GM19025 (cell line): ENCODE measurements around the gene KDM4C.
"Not testable (repeated sequence)": the region's sequence is repeated elsewhere in the genome, so short reads cannot be mapped to it uniquely, and the experiment has no call there.

Experiments used
- ATAC-seq: cut with Tn5 transposase; IDR thresholded peaks from one replicate; pipeline ENCODE4 v1.9.1; 2021; ENCODE audit warnings: mild to moderate bottlenecking, low read depth, moderate library complexity; ENCODE audit not compliant: unreplicated experiment

KDM4C gene

DNA sequence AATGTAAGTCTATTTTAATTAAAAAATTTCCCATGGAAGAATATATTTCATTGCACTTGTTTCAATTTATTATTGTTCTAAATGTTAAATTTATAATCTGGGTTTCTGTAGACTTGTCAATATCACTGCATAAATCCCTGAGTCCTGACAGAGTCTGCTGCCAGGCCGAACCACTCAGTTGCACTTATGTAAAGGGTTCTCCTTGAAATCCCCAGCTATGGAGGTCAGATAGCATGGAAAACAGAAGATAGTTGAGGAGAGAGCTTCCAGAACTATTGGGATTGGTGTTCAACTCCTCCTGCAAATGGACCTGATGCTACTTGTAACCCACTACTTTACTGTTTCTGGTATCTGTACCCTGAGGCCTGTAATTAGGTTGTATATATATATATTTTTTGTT lies 37.2 kb downstream of the KDM4C start:
- no peak for ATAC-seq

DNA sequence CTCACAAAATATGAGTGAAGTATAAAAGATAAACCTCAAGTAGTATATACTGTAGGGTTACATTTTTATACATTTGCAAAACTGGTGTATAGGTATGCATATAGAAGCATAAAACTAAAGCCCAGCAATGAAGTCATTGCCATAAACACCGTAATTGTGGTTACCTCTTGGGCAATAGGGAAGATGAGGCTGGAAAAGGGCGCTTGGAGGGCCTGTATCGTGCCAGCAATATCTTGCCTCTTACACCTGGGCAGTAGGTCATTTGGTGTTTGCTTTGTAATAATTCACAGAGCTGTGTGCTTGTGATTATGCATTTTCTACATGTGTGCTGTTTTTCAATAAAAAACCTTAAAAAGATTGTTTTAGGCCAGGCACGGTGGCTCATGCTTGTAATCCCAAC lies 45.2 kb downstream of the KDM4C start:
- no peak for ATAC-seq

DNA sequence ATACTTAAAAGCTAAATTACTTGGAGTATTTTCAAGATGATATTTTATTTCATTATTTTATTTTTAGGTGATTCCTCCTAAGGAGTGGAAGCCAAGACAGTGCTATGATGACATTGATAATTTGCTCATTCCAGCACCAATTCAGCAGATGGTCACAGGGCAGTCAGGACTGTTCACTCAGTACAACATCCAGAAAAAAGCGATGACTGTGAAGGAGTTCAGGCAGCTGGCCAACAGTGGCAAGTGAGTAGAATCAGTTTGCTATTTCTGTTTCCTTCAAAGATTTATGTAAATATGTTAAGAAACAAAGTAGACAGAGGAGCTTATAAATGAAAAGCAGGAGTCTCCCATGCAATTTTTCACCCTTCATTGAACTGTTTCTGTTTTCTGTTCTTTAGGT lies 47.8 kb downstream of the KDM4C start:
- ATAC-seq = no peak

DNA sequence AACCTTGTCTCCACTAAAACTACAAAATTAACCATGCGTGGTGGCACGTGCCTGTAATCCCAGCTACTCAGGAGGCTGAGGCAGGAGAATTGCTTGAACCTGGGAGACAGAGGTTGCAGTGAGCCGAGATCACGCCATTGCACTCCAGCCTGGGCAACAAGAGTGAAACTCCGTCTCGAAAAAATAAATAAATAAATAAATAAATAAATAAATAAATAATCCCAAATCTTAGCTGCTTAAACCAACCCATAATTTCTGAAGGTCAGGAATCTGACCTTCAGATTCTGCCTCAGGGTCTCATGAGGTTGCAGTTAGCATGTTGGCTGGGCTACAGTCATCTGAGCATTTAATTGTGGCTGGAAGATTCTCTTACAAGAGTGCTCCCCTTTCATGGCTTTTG lies 48.5 kb downstream of the KDM4C start:
- ATAC-seq = not testable (repeated sequence)

DNA sequence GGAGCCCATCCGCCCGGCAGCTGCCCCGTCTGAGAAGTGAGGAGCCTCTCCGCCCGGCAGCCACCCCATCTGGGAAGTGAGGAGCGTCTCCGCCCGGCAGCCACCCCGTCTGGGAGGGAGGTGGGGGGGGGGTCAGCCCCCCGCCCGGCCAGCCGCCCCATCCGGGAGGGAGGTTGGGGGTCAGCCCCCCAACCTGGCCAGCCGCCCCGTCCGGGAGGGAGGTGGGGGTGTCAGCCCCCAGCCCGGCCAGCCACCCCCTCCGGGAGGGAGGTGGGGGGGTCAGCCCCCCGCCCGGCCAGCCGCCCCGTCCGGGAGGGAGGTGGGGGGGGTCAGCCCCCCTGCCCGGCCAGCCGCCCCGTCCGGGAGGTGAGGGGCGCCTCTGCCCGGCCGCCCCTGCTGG lies 49.9 kb downstream of the KDM4C start:
- ATAC-seq = not testable (repeated sequence)

DNA sequence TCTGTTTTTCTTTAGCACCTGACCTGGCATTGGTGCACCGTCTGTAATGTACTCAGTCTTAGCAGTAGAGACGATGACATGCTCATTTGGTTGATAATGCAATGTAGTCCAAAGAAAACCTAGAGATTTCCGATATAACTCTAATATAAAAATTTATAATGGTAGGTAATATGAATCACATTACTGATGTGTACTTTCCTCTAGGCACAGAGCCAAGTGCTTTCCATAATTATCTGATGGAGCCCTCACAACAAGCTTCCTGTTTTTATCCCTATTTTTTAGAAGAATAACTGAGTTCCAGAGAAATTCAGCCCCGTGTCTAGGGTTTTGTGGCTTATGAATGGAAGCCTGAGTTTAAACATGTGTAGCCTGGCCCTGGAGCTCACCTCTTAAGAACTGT lies 53.7 kb downstream of the KDM4C start:
- no peak for ATAC-seq

DNA sequence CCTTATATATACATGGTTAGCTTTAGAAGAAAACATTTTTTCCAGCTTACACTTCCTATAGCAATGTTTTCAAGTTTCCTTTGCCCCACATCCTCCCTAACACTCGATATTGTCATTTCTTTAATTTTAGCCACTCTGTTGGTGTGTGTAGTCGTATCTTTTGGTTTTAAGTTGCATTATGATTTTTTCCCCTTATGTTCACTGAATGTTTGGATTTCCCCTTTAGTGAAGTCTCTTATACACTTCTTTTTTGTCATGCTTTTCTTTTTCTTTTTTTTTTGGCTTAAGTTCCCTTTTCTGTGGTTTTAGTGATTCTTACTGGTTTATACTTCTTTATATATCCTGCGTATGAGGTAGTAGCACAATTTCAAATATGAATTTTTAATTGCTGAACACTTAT lies 58.8 kb downstream of the KDM4C start:
- no peak for ATAC-seq

DNA sequence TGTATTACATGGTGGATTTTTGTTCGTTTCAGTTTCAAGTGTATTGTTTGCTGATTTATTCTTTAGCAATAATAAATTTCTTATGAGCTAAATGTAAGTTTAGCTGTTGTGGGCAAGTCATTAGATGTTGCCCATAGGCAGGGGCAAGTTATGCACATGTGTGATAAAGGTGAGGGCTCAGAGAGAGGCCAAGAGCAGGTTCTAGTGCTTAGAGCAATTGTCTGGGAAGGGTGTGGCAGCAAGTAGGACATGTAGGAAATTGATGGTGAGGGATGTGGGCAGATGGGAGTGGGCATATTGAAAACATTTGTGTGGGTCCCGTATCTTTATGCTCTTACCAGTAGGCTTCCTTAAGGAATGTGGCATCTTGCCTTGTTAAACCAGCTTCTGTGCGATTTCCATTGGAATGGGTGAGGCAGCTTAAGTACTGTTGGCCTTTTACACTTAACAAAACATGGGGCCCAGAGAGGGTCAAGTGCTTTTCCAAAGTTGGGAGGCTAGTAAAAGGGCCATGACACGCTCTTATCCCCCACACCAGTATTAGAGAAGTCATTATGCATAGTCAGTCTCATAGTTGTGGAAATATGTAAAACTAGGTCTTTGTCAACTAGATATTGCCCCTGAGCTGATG lies 60.6 kb downstream of the KDM4C start:
- ATAC-seq = no peak

DNA sequence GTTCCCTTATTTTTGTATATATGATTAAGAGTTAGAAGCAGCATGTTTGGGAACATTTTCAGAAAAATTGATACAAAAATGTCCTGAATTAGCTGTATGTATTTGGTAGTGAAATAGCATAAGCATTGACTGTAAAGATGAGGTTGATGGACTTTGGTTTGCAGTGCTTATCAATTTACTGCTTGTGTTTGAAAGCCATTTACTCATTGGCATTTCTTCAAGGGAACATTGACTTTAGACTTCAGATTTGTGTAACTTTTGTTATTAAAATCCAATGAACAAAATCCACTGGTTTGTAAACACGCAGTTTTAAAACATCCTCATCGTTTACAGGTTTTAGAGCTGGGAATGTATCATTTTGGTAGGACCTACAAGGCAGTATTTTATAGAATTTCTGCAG lies 61.3 kb downstream of the KDM4C start:
- ATAC-seq = no peak

DNA sequence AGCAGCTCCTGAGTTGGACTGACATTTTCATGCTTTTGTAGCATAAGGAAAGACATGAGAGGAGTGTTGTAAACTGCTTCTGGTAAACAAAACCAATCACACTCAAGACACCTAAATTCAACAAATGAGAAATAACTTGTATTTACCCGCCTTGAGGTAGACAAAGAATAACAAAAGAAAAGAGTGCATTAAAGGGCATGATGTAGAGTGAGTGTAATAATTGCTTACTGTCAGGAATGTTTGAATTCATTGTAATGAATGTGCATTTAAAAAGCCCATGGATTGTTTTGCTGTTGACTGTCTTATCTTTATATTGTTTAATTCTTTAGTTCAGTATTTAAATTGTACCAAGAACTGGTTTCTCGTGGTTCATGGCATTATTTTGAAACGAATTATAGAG lies 61.8 kb downstream of the KDM4C start:
- no peak for ATAC-seq

DNA sequence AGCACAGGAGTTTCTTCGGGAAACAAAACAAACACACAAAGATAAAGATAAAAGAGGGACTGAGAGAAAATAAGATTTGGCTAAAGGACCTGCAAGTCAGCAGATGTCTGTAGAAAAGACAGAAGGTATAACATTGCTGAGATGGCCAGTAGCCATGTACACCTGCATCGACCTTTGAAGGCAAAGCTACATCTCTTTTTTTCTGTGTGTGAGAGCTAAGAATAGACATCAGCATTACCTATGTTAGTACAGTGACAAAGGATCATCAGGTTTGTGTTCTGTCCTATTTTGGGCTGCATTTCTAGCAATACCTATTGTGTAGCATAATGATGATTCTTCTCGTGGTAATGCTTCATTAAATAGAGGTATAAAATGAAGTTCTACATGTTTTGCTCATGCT lies 64.9 kb downstream of the KDM4C start:
- no peak for ATAC-seq

DNA sequence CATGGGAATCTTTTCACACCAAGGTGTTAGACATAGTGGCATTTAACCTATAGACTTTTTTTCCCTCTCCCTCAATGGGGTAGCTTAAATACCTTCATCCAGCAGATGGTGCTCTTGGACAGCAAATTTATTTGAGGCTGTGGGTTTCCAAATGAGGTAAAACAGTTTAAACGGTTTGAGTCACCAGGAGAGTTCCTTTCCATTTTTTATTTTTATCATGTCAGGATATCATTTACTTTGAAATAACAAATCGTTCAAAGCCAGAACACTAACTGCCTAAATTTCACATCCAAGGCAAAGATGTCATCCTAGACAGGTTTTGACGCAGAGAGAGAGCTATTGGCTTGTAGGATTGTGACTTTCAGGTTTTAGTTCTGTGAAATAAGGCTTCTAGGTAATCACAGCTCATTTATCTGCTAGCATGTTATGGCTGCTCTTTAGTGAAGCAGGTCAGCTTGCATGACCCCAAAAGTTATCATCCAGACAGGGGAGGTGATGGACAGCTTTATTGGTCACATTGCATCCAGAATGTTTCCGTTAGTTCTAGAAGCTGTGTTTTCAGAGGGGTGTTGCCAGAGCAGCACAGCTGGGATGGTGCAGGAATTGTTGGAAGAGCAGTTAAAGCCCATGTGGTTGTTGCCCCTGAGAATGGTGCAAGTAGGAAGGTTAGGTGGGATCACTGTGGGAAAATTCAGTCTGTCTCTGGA lies 69.8 kb downstream of the KDM4C start:
- ATAC-seq = no peak

DNA sequence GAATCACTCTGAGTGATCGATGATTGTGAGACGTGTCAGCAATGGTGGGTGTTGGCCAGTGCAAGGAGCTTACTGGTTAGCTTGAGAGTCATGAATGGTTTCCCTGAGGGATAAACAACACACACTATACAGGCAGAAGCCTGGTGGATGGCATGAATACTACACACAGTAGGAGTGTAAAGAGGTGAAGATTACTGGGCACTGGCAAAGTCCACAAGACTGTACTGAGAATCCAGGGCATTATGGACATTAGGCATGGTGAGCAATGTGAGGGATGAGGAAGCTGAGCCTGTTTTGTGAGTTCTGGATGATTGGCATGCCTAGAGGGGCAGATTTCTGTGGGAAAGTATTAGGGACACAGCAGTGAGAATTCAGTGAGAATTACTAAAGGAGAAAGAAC lies 71.3 kb downstream of the KDM4C start:
- ATAC-seq = no peak

DNA sequence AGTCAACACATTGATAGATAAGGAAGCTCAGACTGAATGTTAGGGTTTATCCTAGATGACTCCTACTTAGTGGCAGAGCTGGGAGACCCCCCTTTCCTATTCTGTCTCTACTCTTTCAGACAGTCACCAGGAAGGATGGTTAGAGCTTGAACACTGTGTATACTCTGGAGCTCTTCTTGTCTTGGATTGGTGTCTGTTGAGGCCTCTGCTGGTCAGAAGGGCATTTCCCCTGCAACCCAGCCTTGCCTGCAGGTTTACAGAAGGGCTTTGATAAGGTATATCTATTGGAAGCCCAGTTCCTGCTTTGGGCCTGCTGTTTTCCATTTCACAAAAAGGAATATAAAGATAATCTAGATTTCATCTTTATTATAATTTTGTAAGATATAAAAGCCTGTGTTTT lies 71.8 kb downstream of the KDM4C start:
- no peak for ATAC-seq

DNA sequence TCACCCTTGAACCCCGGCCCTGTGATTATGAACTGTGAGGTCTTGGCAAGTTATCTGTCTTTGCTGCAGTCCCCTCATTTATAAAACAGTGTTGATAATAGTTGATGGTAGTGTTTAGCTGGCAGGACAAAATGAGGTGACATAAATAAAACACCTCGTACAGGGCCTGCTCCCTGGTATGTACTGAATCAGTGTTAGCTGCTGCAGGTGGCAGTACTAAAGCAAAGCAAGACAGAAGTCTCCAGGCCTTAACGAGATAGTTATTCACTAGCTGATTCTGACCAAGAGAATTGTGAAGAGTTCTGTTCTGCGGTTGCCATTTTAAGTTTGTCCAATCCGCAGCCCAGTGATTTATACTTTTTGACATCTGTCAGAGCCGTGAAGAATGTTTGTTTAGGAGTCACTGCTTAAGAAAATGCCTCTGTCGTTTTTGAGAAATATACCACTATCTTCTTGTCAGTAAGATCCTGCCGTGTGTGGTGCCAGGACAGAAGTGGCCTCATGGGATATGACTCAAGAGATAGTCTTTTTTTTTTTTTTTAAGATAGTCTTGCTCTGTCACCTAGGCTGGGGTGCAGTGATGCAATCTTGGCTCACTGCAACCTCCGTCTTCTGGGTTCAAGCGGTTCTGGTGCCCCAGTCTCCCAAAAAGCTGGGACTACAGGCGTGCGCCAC lies 75.9 kb downstream of the KDM4C start:
- ATAC-seq = no peak

DNA sequence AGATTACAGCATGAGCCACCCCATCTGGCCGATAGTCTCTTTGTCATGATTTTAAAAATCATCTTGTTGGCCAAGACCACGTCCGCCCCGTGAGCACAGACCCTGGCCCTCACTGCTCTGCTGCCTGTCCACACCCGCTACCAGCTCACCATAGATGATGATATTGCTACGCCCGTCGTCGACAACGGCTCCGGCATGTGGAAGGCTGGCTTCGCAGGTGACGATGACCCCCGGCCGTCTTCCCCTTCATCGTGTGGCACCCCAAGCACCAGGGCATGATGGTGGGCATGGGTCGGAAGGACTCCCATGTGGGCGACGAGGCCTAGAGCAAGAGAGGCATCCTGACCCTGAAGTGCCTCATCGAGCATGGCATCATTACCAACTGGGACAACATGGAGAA lies 76.5 kb downstream of the KDM4C start:
- no peak for ATAC-seq

DNA sequence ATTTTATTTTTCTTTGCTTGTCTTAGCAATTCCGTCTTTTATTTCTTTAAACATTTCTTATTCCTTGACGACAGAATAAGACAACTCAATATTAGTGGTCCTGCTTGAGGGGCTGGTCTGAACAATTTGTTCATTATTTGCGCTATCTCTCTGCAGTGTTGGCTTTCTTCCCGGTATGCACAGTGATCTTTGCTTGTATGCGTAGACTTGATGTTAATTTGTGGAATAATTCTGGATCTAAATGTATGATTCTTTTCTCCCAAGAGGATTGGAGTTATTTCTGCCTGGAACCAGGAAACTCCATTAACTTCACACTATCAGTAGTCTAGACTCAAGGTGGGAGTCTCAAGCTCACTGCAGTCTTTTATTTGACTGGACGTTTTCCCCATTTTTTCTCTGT lies 80.4 kb downstream of the KDM4C start:
- no peak for ATAC-seq

DNA sequence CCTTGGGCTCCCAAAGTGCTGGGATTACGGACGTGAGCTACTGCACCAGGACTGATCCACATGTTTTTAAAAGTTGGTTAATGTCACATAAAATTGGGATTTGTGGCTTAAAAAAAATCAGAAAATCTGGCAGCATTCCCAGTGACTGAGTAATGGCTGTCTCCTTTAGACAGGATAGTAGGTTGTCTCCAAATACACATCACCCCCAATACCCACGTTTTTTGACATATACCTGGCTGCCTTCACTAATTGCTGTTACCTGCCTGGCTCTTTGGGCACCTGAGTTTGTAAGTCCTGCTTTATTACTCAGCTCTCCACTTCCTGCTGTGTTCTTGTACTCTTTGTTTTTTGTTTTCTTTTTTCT lies 84.8 kb downstream of the KDM4C start:
- no peak for ATAC-seq

DNA sequence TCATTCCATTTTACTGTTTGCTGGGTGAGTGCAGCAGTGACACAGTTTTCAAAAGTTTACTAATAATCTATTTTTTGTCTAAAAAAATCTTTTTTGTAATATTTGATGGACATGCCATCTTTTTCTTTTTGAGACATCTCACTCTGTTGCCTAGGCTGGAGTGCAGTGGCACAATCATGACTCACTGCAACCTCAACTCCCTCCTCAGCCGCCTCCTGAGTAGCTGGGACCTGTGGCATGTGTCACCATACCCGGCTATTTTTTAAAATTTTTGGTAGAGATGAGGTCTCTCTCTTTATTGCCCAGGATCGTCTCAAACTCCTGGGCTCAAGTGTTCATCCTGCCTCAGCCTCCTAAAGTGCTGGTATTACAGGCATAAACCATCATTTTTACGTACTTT lies 86.0 kb downstream of the KDM4C start:
- ATAC-seq = no peak

DNA sequence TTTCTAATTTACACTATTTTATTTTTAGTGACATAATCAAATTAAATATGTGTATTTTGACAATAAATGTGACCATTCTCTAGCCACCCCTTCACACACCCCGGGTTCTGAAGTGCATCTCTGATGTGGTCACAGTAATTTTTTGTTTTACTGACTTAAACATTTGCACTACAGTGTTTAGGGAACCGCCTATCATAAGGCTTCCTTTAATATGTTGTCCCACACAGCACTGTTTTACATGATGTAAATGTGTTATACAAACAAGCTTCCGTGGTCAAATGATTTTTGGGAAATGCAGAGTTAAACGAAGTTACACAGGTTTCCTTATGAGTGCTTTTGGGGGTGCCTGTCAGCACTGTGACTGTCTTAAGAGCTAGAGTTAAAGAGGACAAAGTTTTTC lies 86.5 kb downstream of the KDM4C start:
- no peak for ATAC-seq

DNA sequence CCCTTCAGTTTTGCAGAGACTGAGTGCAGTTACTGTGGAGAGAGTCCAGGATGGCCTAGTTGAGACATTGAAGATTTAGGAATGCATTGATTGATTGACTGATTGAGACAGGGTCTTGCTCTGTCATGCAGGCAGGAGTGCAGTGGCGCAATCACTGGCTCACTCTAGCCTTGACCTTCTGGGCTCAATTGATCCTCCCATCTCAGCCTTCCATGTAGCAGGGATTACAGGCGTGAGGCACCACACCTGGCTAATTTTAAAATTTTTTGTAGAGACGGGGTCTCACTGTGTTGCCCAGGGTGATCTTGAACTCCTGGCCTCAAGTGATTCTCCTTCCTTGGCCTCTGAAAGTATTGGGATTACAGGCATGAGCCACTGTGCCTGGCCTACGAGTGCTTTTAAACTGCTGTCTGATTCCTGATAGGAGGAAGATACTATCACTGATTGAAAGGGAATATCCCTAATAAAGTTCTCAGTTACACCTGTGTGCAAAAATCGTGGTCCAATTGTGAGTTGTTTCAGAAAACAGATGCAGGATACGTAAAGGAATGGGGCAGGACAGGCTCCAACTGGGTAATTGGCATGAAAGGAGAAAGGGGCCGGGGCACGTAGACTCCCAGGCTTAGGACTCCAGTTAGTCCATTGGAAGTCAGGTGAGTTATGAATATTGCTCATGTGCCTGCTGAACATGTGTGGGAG lies 87.5 kb downstream of the KDM4C start:
- no peak for ATAC-seq

DNA sequence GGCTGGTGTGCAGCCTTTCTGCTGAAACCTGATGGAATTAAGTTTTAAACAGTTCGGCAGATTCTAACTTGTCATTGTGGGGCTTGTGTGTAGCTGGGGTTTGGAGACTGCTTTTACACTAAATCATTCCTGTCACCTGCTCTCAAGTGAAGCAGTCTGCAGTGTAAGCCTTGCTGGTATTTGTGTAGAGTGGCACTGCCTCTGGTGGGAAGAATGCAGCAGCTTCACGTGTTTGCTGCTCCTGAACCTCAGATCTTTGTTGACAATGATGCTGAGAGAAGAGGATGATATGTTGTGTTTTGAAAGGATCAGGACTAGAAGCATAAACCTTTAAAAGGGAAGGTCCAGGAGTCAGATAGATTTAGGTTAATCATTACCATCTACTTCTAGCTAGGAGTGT lies 88.1 kb downstream of the KDM4C start:
- no peak for ATAC-seq
